Activated naive CD4-positive, alpha-beta T cell treated with anti-CD3 and anti-CD28 coated beads, Interleukin-2, amount 50 U/mL, for 24 hours (primary cell): ENCODE data around the gene PKP1.

ENCODE experiments used
- H3K27ac Mint-ChIP-seq: one replicate; pipeline ENCODE4 v1.8.0; 2021; ENCODE audit warnings: mild to moderate bottlenecking, mixed read lengths
- H3K27me3 Mint-ChIP-seq: one replicate; pipeline ENCODE4 v1.8.0; 2021; ENCODE audit warnings: mixed read lengths
- H3K36me3 Mint-ChIP-seq: one replicate; pipeline ENCODE4 v1.8.0; 2021; ENCODE audit warnings: mixed read lengths
- H3K4me1 Mint-ChIP-seq: one replicate; pipeline ENCODE4 v1.8.0; 2021; ENCODE audit warnings: mixed read lengths
- H3K4me3 Mint-ChIP-seq: one replicate; pipeline ENCODE4 v1.8.0; 2021; ENCODE audit warnings: mild to moderate bottlenecking, mixed read lengths
- H3K9me3 Mint-ChIP-seq: one replicate; pipeline ENCODE4 v1.8.0; 2021; ENCODE audit warnings: mixed read lengths

PKP1 gene

DNA sequence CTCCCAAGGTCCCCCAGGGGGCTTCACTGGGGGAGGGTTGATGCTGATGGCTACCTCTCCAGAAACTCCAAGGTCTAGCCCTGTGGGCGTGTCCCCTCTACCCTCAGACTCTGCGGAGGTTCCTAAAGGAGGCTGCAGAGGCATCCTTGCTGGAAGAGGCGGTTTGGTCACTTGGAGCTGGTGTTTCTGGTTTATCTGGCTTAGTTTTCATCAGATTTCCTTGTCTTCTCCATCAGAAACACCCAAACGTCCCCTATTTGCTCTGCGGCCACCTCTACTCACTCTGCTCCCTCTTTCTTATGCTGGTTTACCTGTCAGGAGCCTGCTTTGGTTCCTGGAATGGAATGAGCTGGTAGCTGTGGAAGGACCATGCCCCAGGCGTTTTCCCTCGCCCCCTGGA lies 2.5 kb downstream of the PKP1 start:
- H3K4me3 Mint-ChIP-seq = no peak overlapping the region
- H3K36me3 Mint-ChIP-seq = no peaks in the 10 kb centered on the region
- H3K9me3 Mint-ChIP-seq = no peaks in the 10 kb centered on the region
- peaks cover 23% of the 10 kb centered on the region for H3K27me3 Mint-ChIP-seq
- H3K27ac Mint-ChIP-seq = no peak overlapping the region
- H3K4me1 Mint-ChIP-seq = peaks cover 5% of the 10 kb centered on the region

DNA sequence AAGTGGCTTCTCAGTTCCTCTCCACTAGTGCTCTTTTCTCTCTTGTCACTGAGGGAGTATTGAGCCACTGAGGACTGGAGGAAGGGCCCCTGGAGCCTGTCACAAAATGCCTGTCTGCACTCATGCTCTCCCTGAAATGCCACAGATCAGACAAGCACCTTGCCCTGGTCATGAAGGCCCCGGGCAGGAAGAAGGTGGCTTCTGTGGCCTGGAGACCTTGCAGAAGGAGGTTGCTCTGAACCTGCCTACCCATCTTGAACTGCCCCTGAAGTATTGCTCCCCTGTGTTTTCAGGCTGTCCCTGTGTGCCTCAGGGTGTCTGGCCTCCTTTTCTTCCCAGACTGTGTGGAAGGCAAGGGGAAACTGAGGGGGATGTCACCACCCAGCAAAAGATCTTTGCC lies 3.1 kb downstream of the PKP1 start:
- Mint-ChIP-seq H3K27me3 (peaks cover 21% of the 10 kb centered on the region), H3K4me3 (no peak overlapping the region), H3K9me3 (no peaks in the 10 kb centered on the region), H3K27ac (no peak overlapping the region), H3K4me1 (peaks cover 5% of the 10 kb centered on the region), H3K36me3 (no peaks in the 10 kb centered on the region)

DNA sequence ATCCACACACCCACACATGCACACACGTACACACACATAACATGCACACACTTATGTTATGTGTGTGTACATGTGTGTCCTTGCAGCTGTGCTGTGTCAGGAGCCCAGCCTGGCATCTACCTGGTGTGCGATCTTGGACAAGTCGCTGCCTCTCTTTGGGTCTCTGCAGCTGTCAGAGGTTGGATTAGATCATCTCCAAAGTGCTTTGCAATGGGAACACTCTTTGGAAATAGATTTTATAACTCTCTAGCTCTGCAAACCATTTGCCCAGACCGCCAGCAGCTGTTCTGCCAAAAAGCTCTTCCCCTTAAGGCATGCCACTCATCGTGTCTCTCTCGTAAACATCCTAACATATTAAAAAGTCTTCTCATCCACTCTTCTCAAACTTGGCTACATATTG lies 4.7 kb downstream of the PKP1 start:
- H3K4me1 Mint-ChIP-seq = peaks cover 3% of the 10 kb centered on the region
- no peaks in the 10 kb centered on the region for H3K36me3 Mint-ChIP-seq
- no peak overlapping the region for H3K27ac Mint-ChIP-seq
- no peak overlapping the region for H3K4me3 Mint-ChIP-seq
- peaks cover 12% of the 10 kb centered on the region for H3K27me3 Mint-ChIP-seq
- no peaks in the 10 kb centered on the region for H3K9me3 Mint-ChIP-seq

DNA sequence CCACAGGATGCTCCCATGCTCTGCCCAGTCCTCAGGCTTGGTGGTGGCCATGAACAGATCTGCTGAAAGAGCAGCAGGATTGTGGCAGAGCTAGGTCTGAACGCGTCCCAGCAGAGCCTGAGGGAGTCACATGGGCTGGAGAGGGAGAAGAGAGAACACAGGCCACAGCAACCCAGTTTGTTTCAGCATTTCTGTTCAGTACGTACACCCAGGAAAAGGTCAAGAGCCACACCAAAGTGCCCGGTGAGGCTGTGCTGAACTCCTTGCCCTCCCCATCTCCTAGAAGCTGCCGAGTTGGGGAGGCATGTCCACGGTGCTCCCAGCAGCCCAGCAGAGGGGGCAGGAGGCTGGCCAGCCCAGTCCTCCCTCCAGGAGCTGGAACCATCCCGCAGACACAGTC lies 5.5 kb downstream of the PKP1 start:
- no peak overlapping the region for H3K4me3 Mint-ChIP-seq
- H3K4me1 Mint-ChIP-seq = no peaks in the 10 kb centered on the region
- H3K36me3 Mint-ChIP-seq = no peaks in the 10 kb centered on the region
- H3K9me3 Mint-ChIP-seq = no peaks in the 10 kb centered on the region
- H3K27ac Mint-ChIP-seq = no peak overlapping the region
- H3K27me3 Mint-ChIP-seq = peaks cover 11% of the 10 kb centered on the region

DNA sequence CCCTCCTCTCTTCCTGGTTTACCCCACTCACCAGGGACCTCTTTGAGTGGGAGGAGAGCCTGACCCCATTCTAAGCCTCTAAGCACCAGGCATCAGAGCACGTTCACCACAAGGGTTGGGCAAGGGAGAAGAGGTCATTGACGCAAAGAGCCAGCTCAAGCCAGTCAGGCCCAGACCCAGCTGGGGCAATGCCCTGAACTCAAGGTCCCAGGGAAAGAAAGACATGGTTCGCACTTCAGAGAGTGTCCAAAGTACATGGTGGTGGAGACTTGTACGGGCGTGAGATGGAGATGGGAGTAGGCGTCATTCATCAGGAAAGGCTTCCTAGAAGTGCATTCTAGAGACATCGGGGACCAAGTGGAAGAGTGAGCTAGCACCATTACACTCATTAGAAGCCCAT lies 7.2 kb downstream of the PKP1 start:
- Mint-ChIP-seq H3K4me3 (no peak overlapping the region), H3K4me1 (no peaks in the 10 kb centered on the region), H3K27me3 (peaks cover 8% of the 10 kb centered on the region), H3K9me3 (no peaks in the 10 kb centered on the region), H3K36me3 (no peaks in the 10 kb centered on the region), H3K27ac (no peak overlapping the region)

DNA sequence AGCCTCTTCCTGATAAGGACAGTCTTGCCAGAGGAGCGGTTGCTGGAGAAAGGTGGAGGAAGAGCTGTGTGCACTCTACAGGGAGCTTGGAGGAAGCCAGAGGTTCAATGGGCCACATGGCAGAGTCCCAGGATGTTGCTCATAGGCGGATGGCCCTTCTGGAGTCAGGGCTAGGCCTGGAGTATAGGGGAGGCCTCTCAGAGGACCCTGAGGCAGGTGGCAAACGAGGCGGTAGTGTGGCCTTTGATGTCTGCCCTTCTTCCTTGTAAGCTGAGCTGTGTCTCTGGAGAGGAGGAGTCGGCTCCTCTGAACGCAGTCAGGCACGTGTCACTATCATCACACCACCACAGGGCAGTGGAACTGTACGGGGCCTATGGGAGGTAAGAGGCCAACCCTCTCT lies 8.6 kb downstream of the PKP1 start:
- no peaks in the 10 kb centered on the region for H3K36me3 Mint-ChIP-seq
- no peaks in the 10 kb centered on the region for H3K4me1 Mint-ChIP-seq
- H3K4me3 Mint-ChIP-seq = no peak overlapping the region
- H3K9me3 Mint-ChIP-seq = no peaks in the 10 kb centered on the region
- H3K27me3 Mint-ChIP-seq = peaks cover 3% of the 10 kb centered on the region
- no peak overlapping the region for H3K27ac Mint-ChIP-seq

DNA sequence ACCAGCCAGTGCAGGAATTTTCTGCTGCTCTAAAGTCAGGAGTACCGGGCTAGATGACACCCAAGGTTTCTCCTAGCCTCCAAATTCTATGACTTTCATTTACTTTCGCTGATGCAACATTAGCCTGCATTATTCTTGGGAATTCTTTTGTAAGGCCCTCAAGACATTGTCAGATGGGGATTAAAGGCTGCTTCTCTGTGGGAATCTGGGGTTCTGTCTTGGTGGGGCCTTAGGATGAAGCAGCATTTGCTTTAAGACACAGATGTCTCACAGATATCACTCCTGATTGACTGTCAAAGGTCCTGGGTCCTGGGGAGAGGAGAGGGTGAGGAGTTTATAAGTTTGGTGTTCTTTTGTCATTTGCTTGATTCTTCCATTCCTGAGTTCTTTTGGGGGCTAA lies 11.6 kb downstream of the PKP1 start:
- Mint-ChIP-seq H3K36me3 (no peaks in the 10 kb centered on the region), H3K27ac (no peak overlapping the region), H3K4me1 (no peaks in the 10 kb centered on the region), H3K27me3 (peaks cover 2% of the 10 kb centered on the region), H3K4me3 (no peak overlapping the region), H3K9me3 (no peaks in the 10 kb centered on the region)

DNA sequence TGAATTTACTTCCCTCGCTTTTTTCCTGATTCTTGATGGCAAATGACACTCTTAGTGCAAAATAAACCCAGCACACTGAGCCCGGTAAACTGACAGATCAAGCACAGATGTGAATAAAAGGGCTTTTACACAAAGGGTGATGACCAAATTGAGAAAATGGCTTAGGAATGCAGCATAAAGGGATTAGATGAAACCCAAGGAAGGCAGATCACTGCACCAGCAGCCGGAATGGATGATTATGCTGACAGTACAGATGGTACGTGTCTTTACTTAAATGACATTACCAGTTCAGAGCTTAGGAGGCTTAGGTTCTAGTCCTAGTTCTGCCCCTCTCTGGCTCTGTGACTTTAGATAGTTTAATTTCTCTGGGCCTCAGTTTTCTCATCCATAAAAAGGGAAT lies 12.0 kb downstream of the PKP1 start:
- Mint-ChIP-seq H3K27ac (no peak overlapping the region), H3K4me3 (no peak overlapping the region), H3K36me3 (no peaks in the 10 kb centered on the region), H3K27me3 (peaks cover 2% of the 10 kb centered on the region), H3K9me3 (no peaks in the 10 kb centered on the region), H3K4me1 (no peaks in the 10 kb centered on the region)

DNA sequence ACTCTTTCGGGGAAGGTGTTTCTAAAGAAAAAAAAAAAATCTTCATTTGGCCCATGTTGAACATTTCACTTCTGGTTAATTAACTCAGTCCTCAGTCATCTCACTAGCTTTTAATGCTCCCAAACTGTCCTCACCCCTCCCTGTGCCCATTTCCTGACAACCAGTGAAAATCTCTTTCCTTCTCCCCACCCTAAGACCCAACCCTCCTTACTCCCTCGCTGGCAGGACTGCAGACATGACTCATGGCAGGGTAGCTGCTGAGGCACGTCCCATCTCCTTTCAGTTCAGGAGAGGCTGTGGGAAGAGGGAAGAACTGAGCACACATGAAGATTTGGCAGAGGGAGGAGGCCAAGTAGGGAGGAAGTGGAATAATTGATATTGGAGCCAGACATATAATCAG lies 12.6 kb downstream of the PKP1 start:
- Mint-ChIP-seq H3K9me3 (no peaks in the 10 kb centered on the region), H3K4me1 (no peaks in the 10 kb centered on the region), H3K4me3 (no peak overlapping the region), H3K27me3 (peaks cover 2% of the 10 kb centered on the region), H3K27ac (no peak overlapping the region), H3K36me3 (no peaks in the 10 kb centered on the region)

DNA sequence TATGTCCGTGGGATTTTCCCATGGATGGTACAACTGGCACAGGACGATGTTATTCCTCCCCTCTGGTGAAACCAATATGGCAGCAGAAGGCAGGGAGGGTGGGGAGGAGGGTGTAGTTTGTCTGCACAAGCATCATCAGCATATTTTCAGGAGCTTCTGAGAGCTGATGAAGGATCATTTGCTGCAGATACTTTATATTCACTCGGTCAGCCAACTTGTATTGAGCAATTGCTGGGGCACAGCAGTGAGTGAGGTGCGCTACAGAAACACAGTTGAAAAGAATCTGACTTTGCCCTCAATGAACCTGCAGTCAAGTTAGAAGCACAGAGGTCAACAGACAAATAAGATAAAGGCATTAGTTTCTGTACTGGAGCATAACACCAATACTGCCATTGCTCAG lies 13.0 kb downstream of the PKP1 start:
- H3K27me3 Mint-ChIP-seq = peaks cover 2% of the 10 kb centered on the region
- H3K4me1 Mint-ChIP-seq = no peaks in the 10 kb centered on the region
- no peaks in the 10 kb centered on the region for H3K9me3 Mint-ChIP-seq
- H3K4me3 Mint-ChIP-seq = no peak overlapping the region
- no peaks in the 10 kb centered on the region for H3K36me3 Mint-ChIP-seq
- no peak overlapping the region for H3K27ac Mint-ChIP-seq

DNA sequence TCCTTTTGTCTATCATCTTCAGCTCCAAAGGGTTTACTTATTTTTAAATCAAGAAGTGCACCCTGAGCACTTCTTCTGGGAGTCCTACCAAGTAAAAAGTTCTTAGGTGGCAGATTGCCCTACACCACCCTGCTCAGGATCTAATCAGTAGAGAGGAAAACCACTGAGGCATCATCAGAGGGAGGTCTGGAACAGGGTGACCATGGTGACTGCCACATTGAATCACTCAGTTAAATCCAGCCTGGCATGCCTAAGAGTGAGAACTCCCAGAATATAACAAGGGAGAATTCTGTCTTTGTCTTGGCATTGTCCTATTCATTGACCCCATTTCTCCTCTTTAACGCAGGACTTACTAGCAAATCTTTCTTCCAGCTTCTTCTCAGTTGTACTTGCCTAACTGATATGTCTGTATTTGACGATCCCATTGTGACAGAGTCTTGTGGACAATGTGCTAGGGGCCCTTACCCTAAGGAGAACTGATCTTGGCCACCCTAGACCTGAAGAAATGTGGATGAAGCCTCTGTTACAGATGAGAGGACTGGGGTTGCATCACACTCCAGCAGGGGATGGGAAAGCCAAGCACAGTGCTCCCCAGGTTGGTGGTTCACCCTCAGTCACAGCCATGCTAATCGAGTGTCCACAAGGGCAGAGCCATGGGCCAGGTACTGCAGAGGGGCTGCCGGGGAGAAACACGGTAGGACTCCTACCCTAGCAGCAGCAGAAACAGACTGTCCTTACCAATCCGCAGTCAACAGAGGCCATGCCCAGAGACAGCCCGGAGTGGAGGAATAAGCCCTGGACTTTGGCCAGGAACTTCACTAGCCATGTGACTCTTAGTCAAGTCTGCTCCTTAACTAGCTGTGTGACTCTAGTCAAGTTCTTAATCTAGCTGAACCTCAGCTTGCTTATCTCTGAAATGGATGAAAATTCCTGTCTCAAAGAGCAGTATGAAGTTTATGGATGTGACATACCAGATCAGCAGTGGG lies 15.4 kb downstream of the PKP1 start:
- Mint-ChIP-seq H3K27ac (no peak overlapping the region), H3K9me3 (no peaks in the 10 kb centered on the region), H3K36me3 (no peaks in the 10 kb centered on the region), H3K27me3 (peaks cover 2% of the 10 kb centered on the region), H3K4me3 (no peak overlapping the region), H3K4me1 (no peaks in the 10 kb centered on the region)

DNA sequence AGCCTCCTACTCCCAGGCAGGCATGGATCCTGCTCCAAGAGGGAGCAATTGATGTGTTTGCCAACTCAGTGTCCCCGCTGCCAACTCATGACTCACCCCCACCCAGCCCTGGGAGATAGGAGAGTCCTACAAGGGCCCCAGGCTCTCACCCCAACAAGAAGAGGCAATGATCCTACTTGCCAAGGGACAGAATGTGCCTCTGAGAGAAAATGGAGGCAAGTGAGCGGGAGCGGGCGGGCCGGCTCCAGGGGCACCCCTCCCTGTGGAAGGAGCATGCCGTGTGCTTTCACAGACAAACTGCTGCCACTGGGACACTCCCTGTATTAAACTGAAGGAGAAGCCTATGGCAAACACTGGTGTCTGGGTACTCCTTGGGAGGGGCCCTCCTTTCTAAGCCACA lies 16.7 kb downstream of the PKP1 start:
- Mint-ChIP-seq H3K36me3 (no peaks in the 10 kb centered on the region), H3K4me1 (no peaks in the 10 kb centered on the region), H3K4me3 (no peak overlapping the region), H3K27me3 (no peaks in the 10 kb centered on the region), H3K27ac (no peak overlapping the region), H3K9me3 (no peaks in the 10 kb centered on the region)

DNA sequence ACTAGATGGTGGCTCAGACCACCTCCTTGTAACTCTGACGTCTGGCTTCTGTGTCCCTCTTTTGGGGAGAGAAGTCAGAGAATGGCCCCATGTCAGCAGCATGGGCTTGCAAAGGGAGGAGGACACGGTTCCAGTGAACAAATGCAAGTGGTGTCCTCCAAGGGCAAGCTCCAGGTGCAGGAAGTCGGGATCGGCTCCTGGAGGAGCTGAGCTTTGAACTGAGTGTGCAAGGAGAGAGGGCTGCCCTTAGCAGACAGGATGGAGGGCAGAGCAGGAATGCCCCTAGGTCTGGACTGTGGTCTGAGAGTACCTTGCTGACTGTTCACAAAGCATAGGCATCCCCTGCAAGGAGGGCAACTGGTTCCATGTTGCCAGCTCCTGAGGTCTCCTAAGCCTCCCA lies 17.3 kb downstream of the PKP1 start:
- no peak overlapping the region for H3K4me3 Mint-ChIP-seq

DNA sequence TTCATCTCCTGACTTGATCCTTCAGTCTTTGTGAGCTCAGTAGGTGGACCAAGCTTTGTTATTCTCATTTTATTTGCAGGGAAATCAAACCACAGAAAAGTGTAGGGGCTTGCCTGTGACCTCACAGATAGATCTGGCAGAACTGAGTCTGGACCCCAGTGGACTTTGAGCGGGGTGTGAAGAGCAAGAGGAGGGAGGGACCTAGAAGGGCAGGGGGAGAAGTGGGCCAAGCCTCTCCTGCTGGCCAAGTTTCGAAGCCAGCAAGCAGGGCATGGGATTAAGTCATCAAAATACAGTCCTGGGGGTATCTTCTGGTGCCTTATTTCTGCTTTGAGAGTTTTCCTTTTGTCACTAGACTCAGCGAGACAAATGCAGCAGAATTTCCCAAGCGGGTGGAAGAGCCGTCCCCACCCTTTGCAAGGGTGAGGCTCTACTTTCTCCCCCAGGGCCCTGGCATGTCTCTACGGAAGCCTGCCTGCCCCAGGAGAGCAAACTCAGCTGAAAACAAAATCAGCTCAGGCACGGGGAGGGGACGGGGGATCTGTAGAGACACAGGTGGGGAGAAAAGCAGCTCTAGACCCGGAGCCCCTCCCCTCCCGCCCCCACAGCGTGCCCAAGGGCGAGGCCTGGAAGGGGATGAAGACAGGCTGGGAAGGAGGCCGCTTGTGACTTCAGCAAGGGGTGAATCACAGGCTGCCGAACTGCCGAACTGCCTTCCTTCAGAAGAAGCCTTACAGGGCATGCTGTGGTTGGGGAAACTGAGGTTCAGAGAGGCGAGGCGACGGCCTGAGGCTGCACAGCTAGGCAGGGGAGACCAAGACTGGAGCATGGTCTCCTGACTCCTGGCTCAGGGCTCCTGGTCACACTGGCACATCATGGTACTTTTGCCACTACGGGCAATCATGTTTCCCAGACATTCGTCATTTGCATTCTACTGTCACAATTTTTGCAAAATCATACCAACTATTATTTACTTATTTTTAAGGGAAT lies 19.2 kb downstream of the PKP1 start:
- no peak overlapping the region for H3K27ac Mint-ChIP-seq
- H3K4me3 Mint-ChIP-seq = no peak overlapping the region
- no peaks in the 10 kb centered on the region for H3K9me3 Mint-ChIP-seq
- no peaks in the 10 kb centered on the region for H3K27me3 Mint-ChIP-seq
- H3K4me1 Mint-ChIP-seq = no peaks in the 10 kb centered on the region
- H3K36me3 Mint-ChIP-seq = no peaks in the 10 kb centered on the region

More for the DNA sequence above, 17.3 kb downstream of the PKP1 start:
- Mint-ChIP-seq H3K27ac (peak overlapping the region; percentile 41), H3K36me3 (no peaks in the 10 kb centered on the region), H3K27me3 (no peaks in the 10 kb centered on the region), H3K4me1 (no peaks in the 10 kb centered on the region), H3K9me3 (no peaks in the 10 kb centered on the region)

DNA sequence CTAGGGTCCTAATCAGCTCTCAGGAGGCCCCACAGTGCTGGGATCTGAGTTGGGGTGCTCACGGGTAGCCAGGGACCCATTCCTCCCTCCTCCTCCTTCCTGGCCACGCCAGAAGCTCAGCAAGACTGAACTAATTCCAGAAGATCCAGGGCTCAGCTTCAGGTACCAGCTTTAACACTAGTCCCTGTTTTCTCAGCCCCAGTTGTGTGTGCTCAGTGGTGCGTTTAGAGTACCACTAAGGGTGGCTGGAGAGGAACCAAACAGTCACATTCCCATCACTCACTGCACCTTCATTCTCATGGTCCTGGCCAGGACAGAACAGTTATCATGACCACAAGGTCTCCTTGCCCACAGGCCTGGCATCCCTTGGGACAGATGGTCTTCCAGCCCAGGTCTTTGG lies 20.8 kb downstream of the PKP1 start:
- Mint-ChIP-seq H3K36me3 (no peaks in the 10 kb centered on the region), H3K27me3 (peaks cover 6% of the 10 kb centered on the region), H3K4me1 (no peaks in the 10 kb centered on the region), H3K27ac (no peak overlapping the region), H3K4me3 (no peak overlapping the region), H3K9me3 (no peaks in the 10 kb centered on the region)

DNA sequence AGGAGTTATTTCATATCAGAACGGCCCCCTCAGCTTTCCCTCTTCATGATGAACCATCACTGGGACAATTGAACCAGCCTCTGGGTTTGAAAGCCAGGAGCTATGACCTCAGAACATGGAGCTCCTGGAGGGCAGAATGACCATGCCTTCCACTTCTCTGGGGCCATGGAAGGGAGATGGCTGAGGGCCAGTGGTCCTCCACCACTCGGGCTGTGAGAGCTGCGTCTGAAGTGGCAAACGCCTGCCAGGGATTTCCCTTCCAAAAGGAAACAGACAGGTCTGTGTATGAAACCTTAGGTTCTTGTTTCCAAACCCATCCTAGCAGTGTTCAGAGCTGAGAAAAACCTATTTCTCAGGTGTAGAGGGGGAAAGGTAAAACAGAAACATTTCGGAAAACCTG lies 22.5 kb downstream of the PKP1 start:
- peaks cover 9% of the 10 kb centered on the region for H3K27me3 Mint-ChIP-seq
- no peak overlapping the region for H3K27ac Mint-ChIP-seq
- H3K36me3 Mint-ChIP-seq = no peaks in the 10 kb centered on the region
- H3K4me3 Mint-ChIP-seq = no peak overlapping the region
- H3K4me1 Mint-ChIP-seq = no peaks in the 10 kb centered on the region
- H3K9me3 Mint-ChIP-seq = no peaks in the 10 kb centered on the region
